SK-N-MC (cell line): ENCODE results near the gene UBL5.

Experiments used
- EZH2 ChIP-seq: fragments of 200-600 bp; sonication (generic); IDR thresholded peaks from one replicate; pipeline ENCODE4 v1.6.1; 2017; ENCODE audit warnings: antibody characterized with exemption
- POLR2AphosphoS5 ChIP-seq: IDR thresholded peaks from 2 replicates; pipeline ENCODE4 v1.6.1; 2012; ENCODE audit warnings: mild to moderate bottlenecking, low read depth, low read length, borderline replicate concordance

GRCh38 chr19:9848060-9848459 lies 20.3 kb downstream of the UBL5 start:
- TF ChIP-seq POLR2AphosphoS5 (no peak), EZH2 (no peak)
